GM23338 (cell line): ENCODE data around the gene HIVEP3. TPM values are rescaled to one million over a fixed set of nuclear protein-coding genes. Genes with fewer than 3 reads are reported as not detected.

Experiments used
- ATAC-seq: fragments of 200-7000 bp; cut with Tn5 transposase; 3 replicates; pipeline ENCODE4 v1.9.1; 2020
- DNase-seq: peaks from one replicate; pipeline ENCODE4 v3.0.0-alpha.2; 2015; ENCODE audit warnings: low spot score
- H2AFZ ChIP-seq: fragments of 200-600 bp; sonication (generic); 2 replicates; pipeline ENCODE4 v1.8.0; 2016; ENCODE audit warnings: antibody characterized with exemption, mild to moderate bottlenecking, moderate library complexity
- H3F3A ChIP-seq: fragments of 200-600 bp; sonication (generic); replicated peaks from 2 replicates; pipeline ENCODE4 v1.8.0; 2017; ENCODE audit warnings: antibody characterized with exemption, mixed run types, low read depth
- H3K27ac ChIP-seq: fragments of 200-600 bp; sonication (generic); 2 replicates; pipeline ENCODE4 v1.6.1; 2016; ENCODE audit warnings: low read depth
- H3K27me3 ChIP-seq: fragments of 200-600 bp; sonication (generic); 2 replicates; pipeline ENCODE4 v1.8.0; 2016; ENCODE audit warnings: mild to moderate bottlenecking, mixed run types, moderate library complexity; ENCODE audit not compliant: insufficient read depth
- H3K36me3 ChIP-seq: fragments of 200-600 bp; sonication (generic); 2 replicates; pipeline ENCODE4 v1.8.0; 2016; ENCODE audit warnings: mild to moderate bottlenecking; ENCODE audit not compliant: insufficient read depth
- H3K4me1 ChIP-seq: fragments of 200-600 bp; sonication (generic); 2 replicates; pipeline ENCODE4 v1.8.0; 2016; ENCODE audit warnings: mild to moderate bottlenecking, moderate library complexity; ENCODE audit not compliant: insufficient read depth
- H3K4me2 ChIP-seq: fragments of 200-600 bp; sonication (generic); 2 replicates; pipeline ENCODE4 v1.7.1; 2017; ENCODE audit warnings: mixed run types
- H3K4me3 ChIP-seq: fragments of 200-600 bp; sonication (generic); 2 replicates; pipeline ENCODE4 v1.6.1; 2016; ENCODE audit warnings: mixed run types
- H3K79me2 ChIP-seq: fragments of 200-600 bp; sonication (generic); replicated peaks from 2 replicates; pipeline ENCODE4 v1.8.0; 2017; ENCODE audit warnings: mild to moderate bottlenecking; ENCODE audit not compliant: insufficient read depth
- H3K9me2 ChIP-seq: fragments of 200-600 bp; sonication (generic); 2 replicates; pipeline ENCODE4 v1.8.0; 2017; ENCODE audit not compliant: insufficient read depth
- H4K20me1 ChIP-seq: fragments of 200-600 bp; sonication (generic); replicated peaks from 2 replicates; pipeline ENCODE4 v1.8.0; 2017; ENCODE audit warnings: mild to moderate bottlenecking; ENCODE audit not compliant: insufficient read depth
- H3K27ac Mint-ChIP-seq: 2 replicates; pipeline ENCODE4 v1.8.0; 2020; ENCODE audit warnings: inconsistent platforms, mild to moderate bottlenecking, moderate library complexity, mixed read lengths
- H3K27me3 Mint-ChIP-seq: 3 replicates; pipeline ENCODE4 v1.8.0; 2022; ENCODE audit warnings: low read depth, mild to moderate bottlenecking, moderate library complexity, mixed read lengths, inconsistent platforms; ENCODE audit not compliant: insufficient read depth, poor library complexity
- H3K36me3 Mint-ChIP-seq: 3 replicates; pipeline ENCODE4 v1.8.0; 2021; ENCODE audit warnings: low read depth, mild to moderate bottlenecking, inconsistent platforms, moderate library complexity, mixed read lengths
- H3K4me1 Mint-ChIP-seq: 3 replicates; pipeline ENCODE4 v1.8.0; 2020; ENCODE audit warnings: mild to moderate bottlenecking, inconsistent platforms, mixed read lengths
- H3K4me3 Mint-ChIP-seq: 3 replicates; pipeline ENCODE4 v1.8.0; 2021; ENCODE audit warnings: moderate library complexity, mild to moderate bottlenecking, inconsistent platforms, mixed read lengths
- H3K9me3 Mint-ChIP-seq: 3 replicates; pipeline ENCODE4 v1.8.0; 2020; ENCODE audit warnings: moderate library complexity, mild to moderate bottlenecking, inconsistent platforms, mixed read lengths
- EZH2phosphoT487 ChIP-seq: fragments of 200-600 bp; sonication (generic); IDR thresholded peaks from one replicate; pipeline ENCODE4 v1.8.1; 2018; ENCODE audit warnings: antibody characterized with exemption; ENCODE audit not compliant: unreplicated experiment
- NANOG ChIP-seq: IDR thresholded peaks from 2 replicates; pipeline ENCODE4 v1.6.1; 2016; ENCODE audit warnings: antibody characterized with exemption, borderline replicate concordance
- POLR2AphosphoS5 ChIP-seq: IDR thresholded peaks from 2 replicates; pipeline ENCODE4 v1.6.1; 2016; ENCODE audit warnings: antibody characterized with exemption, low read depth
- ZNF331 ChIP-seq: fragments of 250-450 bp; sonication (Bioruptor Pico); IDR thresholded peaks from 2 replicates; pipeline ENCODE4 v1.5.0; 2020; ENCODE audit warnings: low read depth, mild to moderate bottlenecking, moderate library complexity
- polyA plus RNA-seq: library from polyadenylated mRNA; unstranded; fragments of >200 nt; fragmentation: Nextera tagmentation; extraction: Ambion mirVana; gene quantifications from 2 replicates; pipeline ENCODE4 v1.2.1, GENCODE V29; 2016
- total RNA-seq: library from RNA; depleted of rRNA; stranded (reverse); fragments of >200 nt; shearing (Covaris generic); gene quantifications from 2 replicates; pipeline ENCODE4 v1.2.3, GENCODE V29; 2014
- TF ChIP-seq, protein P1 (sequence below), 2 experiments: fragments of 200-600 bp in 1 of 2; sonication (generic) in 1 of 2; conservative IDR thresholded peaks; 2 replicates each; pipeline versions ENCODE4 v1.5.1 to v1.6.1; 2016 to 2017; ENCODE audit warnings: antibody characterized with exemption in 2 of 2, low read depth in 2 of 2, mild to moderate bottlenecking in 2 of 2, moderate library complexity in 1 of 2
- TF ChIP-seq, protein P2 (sequence below): IDR thresholded peaks from 2 replicates; pipeline ENCODE4 v1.6.1; 2016; ENCODE audit warnings: antibody characterized with exemption

The HIVEP3 gene
- total and polyA plus RNA-seq, 2 experiments from 2014 or later: 0.14 to 0.24 TPM

DNA sequence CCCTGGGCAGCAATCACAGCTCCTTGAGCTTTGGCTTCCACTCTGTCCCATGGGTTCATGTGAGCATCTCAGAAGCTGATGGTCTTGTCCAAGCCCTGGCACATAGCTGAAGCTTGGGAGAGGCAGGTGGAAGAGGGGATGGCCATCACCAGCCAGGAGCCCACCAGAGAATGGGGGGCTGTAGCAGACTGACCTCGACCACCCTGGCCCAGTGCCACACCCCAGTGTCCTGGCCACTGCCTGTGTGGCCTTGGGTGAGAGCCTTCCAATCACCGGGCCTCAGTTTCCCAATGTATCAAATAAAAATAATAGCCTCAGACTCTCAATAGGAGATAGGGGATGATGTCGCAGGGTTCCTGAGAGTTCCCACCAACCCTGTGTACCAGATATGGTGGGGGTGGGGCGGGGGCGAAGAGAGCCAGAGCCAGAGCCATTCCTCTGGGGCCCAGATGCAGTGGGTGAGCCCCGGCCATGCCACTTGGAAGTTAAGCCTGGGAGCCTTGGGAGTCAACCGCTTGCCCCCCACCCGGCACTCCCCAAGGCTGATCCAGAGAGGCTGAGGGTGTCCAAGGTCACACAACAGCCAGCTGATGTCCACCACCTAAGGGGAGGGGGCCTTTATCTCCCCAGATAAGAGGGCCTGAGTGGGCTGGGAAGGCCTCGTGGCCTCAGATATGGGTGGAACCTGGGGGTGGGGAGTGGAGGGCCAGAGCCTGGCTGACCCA, 424.9 kb downstream of the HIVEP3 start (continued):
- TF ChIP-seq, protein P1, sequence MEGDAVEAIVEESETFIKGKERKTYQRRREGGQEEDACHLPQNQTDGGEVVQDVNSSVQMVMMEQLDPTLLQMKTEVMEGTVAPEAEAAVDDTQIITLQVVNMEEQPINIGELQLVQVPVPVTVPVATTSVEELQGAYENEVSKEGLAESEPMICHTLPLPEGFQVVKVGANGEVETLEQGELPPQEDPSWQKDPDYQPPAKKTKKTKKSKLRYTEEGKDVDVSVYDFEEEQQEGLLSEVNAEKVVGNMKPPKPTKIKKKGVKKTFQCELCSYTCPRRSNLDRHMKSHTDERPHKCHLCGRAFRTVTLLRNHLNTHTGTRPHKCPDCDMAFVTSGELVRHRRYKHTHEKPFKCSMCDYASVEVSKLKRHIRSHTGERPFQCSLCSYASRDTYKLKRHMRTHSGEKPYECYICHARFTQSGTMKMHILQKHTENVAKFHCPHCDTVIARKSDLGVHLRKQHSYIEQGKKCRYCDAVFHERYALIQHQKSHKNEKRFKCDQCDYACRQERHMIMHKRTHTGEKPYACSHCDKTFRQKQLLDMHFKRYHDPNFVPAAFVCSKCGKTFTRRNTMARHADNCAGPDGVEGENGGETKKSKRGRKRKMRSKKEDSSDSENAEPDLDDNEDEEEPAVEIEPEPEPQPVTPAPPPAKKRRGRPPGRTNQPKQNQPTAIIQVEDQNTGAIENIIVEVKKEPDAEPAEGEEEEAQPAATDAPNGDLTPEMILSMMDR (conservative IDR thresholded peaks at IDR 0.05; ENCODE audit: low read depth in 2 of 2): no peak

DNA sequence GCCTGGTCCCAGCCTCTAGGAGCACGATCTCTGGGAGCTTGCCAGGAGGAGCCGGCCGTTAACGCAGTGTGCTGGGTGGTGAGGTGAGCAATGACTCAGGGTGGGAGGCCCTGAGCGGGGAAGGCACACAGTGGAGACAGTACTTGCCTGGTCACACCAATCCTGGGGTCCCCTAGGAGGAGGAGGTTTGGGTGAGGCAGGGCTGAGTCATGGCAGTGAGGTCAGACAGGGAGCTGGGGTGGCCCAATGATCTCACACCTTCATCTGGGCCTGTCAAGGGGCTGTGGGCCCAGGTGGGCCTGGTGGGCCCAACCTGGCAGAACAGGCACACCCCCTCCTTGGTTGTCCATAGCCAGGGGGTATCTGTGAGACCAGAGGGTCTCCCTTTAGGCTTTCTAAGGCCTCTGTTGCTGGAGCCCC, 425.6 kb downstream of the HIVEP3 start:
- no peak overlapping the region for H3K4me3 Mint-ChIP-seq
- ATAC-seq (no peak), DNase-seq (no peak)
- H3K27me3 Mint-ChIP-seq: peaks cover 19% of the 10 kb centered on the region
- Histone ChIP-seq H3F3A (0 out of 2 replicates have a peak, but pooled peaks cover 5% of the 10 kb centered on the region), H3K4me2 (no peak overlapping the region), H3K79me2 (no peaks in the 10 kb centered on the region), H3K4me1 (peaks cover 12% of the 10 kb centered on the region; the same call in 1 of the 2 replicates), H3K36me3 (no peaks in the 10 kb centered on the region), H3K27ac (no peak overlapping the region), H4K20me1 (no peaks in the 10 kb centered on the region), H2AFZ (no peak overlapping the region), H3K27me3 (peaks cover 12% of the 10 kb centered on the region), H3K9me2 (peaks cover 4% of the 10 kb centered on the region; the same call in 1 of the 2 replicates), H3K4me3 (no peak overlapping the region)
- H3K4me1 Mint-ChIP-seq: peaks cover 17% of the 10 kb centered on the region
- H3K9me3 Mint-ChIP-seq: no peaks in the 10 kb centered on the region
- H3K27ac Mint-ChIP-seq: no peak overlapping the region
- TF ChIP-seq EZH2phosphoT487 (no peak), POLR2AphosphoS5 (no peak)
- no peaks in the 10 kb centered on the region for H3K36me3 Mint-ChIP-seq

DNA sequence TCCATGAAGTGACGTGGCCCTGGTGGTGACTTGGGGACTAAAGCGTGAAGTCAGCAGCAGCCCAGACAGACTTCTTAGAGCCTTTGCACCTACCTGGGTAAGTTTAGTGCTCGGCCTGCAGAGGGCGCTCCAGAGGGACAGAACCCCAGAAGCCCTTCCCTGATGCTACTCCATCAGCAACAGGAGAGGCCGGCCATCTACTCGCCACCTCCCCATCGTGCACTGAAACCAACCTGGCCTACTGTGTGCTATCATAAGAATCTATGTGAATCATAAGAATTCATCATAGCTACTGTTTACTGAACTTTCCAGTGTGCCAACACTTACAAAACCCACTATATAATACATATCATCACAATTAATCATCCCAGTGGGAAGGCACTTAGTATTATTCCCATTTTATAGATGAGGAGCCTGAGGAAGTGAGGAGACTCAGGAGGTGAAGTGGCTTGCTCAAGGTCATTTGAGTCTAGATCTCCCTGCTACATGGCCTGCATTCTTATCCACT, 426.3 kb downstream of the HIVEP3 start:
- peaks cover 4% of the 10 kb centered on the region; the same call in 1 of the 2 replicates for H3K9me2 ChIP-seq
- H3K27ac Mint-ChIP-seq: no peak overlapping the region
- DNase-seq: peak; percentile 79
- no peaks in the 10 kb centered on the region for H3K79me2 ChIP-seq
- H3K4me1 Mint-ChIP-seq: peaks cover 18% of the 10 kb centered on the region
- H3F3A ChIP-seq: 0 out of 2 replicates have a peak, but pooled peaks cover 5% of the 10 kb centered on the region
- TF ChIP-seq, protein P1 (conservative IDR thresholded peaks at IDR 0.05; ENCODE audit: low read depth in 2 of 2): peak; percentile 79 to 81
- TF ChIP-seq ZNF331 (CRISPR knock-in tag) (no peak), NANOG (no peak)
- TF ChIP-seq, protein P2, sequence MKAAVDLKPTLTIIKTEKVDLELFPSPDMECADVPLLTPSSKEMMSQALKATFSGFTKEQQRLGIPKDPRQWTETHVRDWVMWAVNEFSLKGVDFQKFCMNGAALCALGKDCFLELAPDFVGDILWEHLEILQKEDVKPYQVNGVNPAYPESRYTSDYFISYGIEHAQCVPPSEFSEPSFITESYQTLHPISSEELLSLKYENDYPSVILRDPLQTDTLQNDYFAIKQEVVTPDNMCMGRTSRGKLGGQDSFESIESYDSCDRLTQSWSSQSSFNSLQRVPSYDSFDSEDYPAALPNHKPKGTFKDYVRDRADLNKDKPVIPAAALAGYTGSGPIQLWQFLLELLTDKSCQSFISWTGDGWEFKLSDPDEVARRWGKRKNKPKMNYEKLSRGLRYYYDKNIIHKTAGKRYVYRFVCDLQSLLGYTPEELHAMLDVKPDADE: no peak
- no peaks in the 10 kb centered on the region for H3K36me3 ChIP-seq
- ATAC-seq: peak; percentile 13
- H3K27me3 ChIP-seq: peaks cover 12% of the 10 kb centered on the region
- H3K4me2 ChIP-seq: no peak overlapping the region
- peaks cover 20% of the 10 kb centered on the region; the same call in 1 of the 2 replicates for H3K4me1 ChIP-seq
- H3K27me3 Mint-ChIP-seq: peaks cover 20% of the 10 kb centered on the region
- no peak overlapping the region for H3K4me3 ChIP-seq
- H2AFZ ChIP-seq: no peak overlapping the region
- no peaks in the 10 kb centered on the region for H4K20me1 ChIP-seq
- no peaks in the 10 kb centered on the region for H3K36me3 Mint-ChIP-seq
- no peaks in the 10 kb centered on the region for H3K9me3 Mint-ChIP-seq
- H3K27ac ChIP-seq: no peak overlapping the region
- H3K4me3 Mint-ChIP-seq: no peak overlapping the region
